Measurements from ENCODE around the gene INTS15. TPM values are rescaled to one million over a fixed set of nuclear protein-coding genes. Genes with fewer than 3 reads are reported as not detected.

Gene INTS15
- total RNA-seq, 2 experiments from 2014 or later, result 39.3 to 41.8 TPM

GRCh38 chr7:6600093-6600492, 10.3 kb downstream of the INTS15 start:
- H3K27me3 Mint-ChIP-seq, result no peaks in the 10 kb centered on the region
- Histone ChIP-seq H3K27ac (ENCODE audit: low read depth in 1 of 2, low read length in 2 of 2) (no peak overlapping the region), H3K9me3 (ENCODE audit: control insufficient read depth in 1 of 2, insufficient read depth in 1 of 2, low read length in 2 of 2) (no peaks in the 10 kb centered on the region), H3K4me1 (ENCODE audit: insufficient read depth, low read length) (peaks cover 8% of the 10 kb centered on the region), H3K4me3 (ENCODE audit: low read length) (no peak overlapping the region), H3K36me3 (ENCODE audit: insufficient read depth, low read length) (peaks cover 81% of the 10 kb centered on the region), H3K27me3 (ENCODE audit: control insufficient read depth in 1 of 2, insufficient read depth in 2 of 2, low read length in 2 of 2) (no peaks in the 10 kb centered on the region)
- DNase-seq, result no peak
- peaks cover 6% of the 10 kb centered on the region for H3K4me1 Mint-ChIP-seq (ENCODE audit: low read depth)
- intact Hi-C loops (cut with DNase I, micrococcal nuclease), result no loop called here
- H3K27ac Mint-ChIP-seq, result no peak overlapping the region
- CTCF ChIA-PET, result no interaction called here
- POLR2A ChIA-PET, result interaction anchor here (1.6 kb wide), 1 partner anchor 10 kb away, joined by 6 read pairs; the partner anchor contains the start of gene INTS15
- H3K4me3 Mint-ChIP-seq, result no peak overlapping the region
- TF ChIP-seq CTCF (IDR thresholded peaks at IDR 0.05), result no peak
- H3K36me3 Mint-ChIP-seq (ENCODE audit: low read depth), result peaks cover 88% of the 10 kb centered on the region
- H3K9me3 Mint-ChIP-seq, result no peaks in the 10 kb centered on the region
- no peak for ATAC-seq (ENCODE audit: poor library complexity)

GRCh38 chr7:6604458-6604857, 14.6 kb downstream of the INTS15 start:
- Histone ChIP-seq H3K27me3 (ENCODE audit: control insufficient read depth in 1 of 2, insufficient read depth in 2 of 2, low read length in 2 of 2) (no peaks in the 10 kb centered on the region), H3K27ac (ENCODE audit: low read depth in 1 of 2, low read length in 2 of 2) (no peak overlapping the region), H3K4me3 (ENCODE audit: low read length) (no peak overlapping the region), H3K36me3 (ENCODE audit: insufficient read depth, low read length) (peaks cover 65% of the 10 kb centered on the region), H3K4me1 (ENCODE audit: insufficient read depth, low read length) (peaks cover 8% of the 10 kb centered on the region), H3K9me3 (ENCODE audit: control insufficient read depth in 1 of 2, insufficient read depth in 1 of 2, low read length in 2 of 2) (no peaks in the 10 kb centered on the region)
- no peak overlapping the region for H3K4me3 Mint-ChIP-seq
- H3K36me3 Mint-ChIP-seq (ENCODE audit: low read depth), result peaks cover 60% of the 10 kb centered on the region
- H3K9me3 Mint-ChIP-seq, result no peaks in the 10 kb centered on the region
- DNase-seq (no peak), ATAC-seq (ENCODE audit: poor library complexity) (no peak)
- CTCF ChIA-PET, result interaction anchor here (0.8 kb wide), 1 partner anchor 14 kb away, joined by 3 read pairs; the partner anchor contains the start of gene INTS15
- no peak for TF ChIP-seq CTCF (IDR thresholded peaks at IDR 0.05)
- intact Hi-C loops (cut with DNase I, micrococcal nuclease), result no loop called here
- no peak overlapping the region for H3K27ac Mint-ChIP-seq
- POLR2A ChIA-PET, result no interaction called here
- no peaks in the 10 kb centered on the region for H3K27me3 Mint-ChIP-seq
- peaks cover 6% of the 10 kb centered on the region for H3K4me1 Mint-ChIP-seq (ENCODE audit: low read depth)

GRCh38 chr7:6606866-6607583, 17.2 kb downstream of the INTS15 start:
- intact Hi-C loops (cut with DNase I, micrococcal nuclease), result no loop called here
- Mint-ChIP-seq H3K36me3 (ENCODE audit: low read depth) (peaks cover 38% of the 10 kb centered on the region), H3K27me3 (no peaks in the 10 kb centered on the region), H3K9me3 (no peaks in the 10 kb centered on the region), H3K4me1 (ENCODE audit: low read depth) (peaks cover 5% of the 10 kb centered on the region), H3K27ac (no peak overlapping the region), H3K4me3 (no peak overlapping the region)
- Histone ChIP-seq H3K27me3 (ENCODE audit: control insufficient read depth in 1 of 2, insufficient read depth in 2 of 2, low read length in 2 of 2) (no peaks in the 10 kb centered on the region), H3K9me3 (ENCODE audit: control insufficient read depth in 1 of 2, insufficient read depth in 1 of 2, low read length in 2 of 2) (no peaks in the 10 kb centered on the region), H3K4me1 (ENCODE audit: insufficient read depth, low read length) (peaks cover 6% of the 10 kb centered on the region), H3K4me3 (ENCODE audit: low read length) (no peak overlapping the region), H3K27ac (ENCODE audit: low read depth in 1 of 2, low read length in 2 of 2) (no peak overlapping the region), H3K36me3 (ENCODE audit: insufficient read depth, low read length) (peaks cover 51% of the 10 kb centered on the region)
- DNase-seq (no peak), ATAC-seq (ENCODE audit: poor library complexity) (no peak)
- no peak for TF ChIP-seq CTCF (IDR thresholded peaks at IDR 0.05)
- ChIA-PET POLR2A (no interaction called here), CTCF (no interaction called here)

Data from CD4-positive, alpha-beta T cell (primary cell).